Measurements from ENCODE around the gene DCDC1. TPM values are rescaled to one million over a fixed set of nuclear protein-coding genes. Genes with fewer than 3 reads are reported as not detected.

The DCDC1 gene
- total RNA-seq, 1 donor from 2014 or later: 0.11 TPM

GRCh38 chr11:30832831-30833230 lies 536.7 kb downstream of the DCDC1 start:
- DNase-seq (no peak), ATAC-seq (ENCODE audit: poor library complexity) (no peak)
- intact Hi-C loops (cut with DNase I): no loop called here

- no peak for DNase-seq
Observed at GRCh38 chr11:30830681-30831080, 538.9 kb downstream of the DCDC1 start.

GRCh38 chr11:30826911-30827310 lies 542.6 kb downstream of the DCDC1 start:
- intact Hi-C loops (cut with DNase I): no loop called here
- DNase-seq: no peak
- ATAC-seq (ENCODE audit: poor library complexity): no peak

More at GRCh38 chr11:30830681-30831080, 538.9 kb downstream of the DCDC1 start:
- no peak for ATAC-seq (ENCODE audit: poor library complexity)
- intact Hi-C loops (cut with DNase I): no loop called here

GRCh38 chr11:30825723-30826122 lies 543.8 kb downstream of the DCDC1 start:
- no peak for ATAC-seq (ENCODE audit: poor library complexity)
- intact Hi-C loops (cut with DNase I): no loop called here
- no peak for DNase-seq

GRCh38 chr11:30823119-30823518 lies 546.4 kb downstream of the DCDC1 start:
- no peak for ATAC-seq (ENCODE audit: poor library complexity)
- intact Hi-C loops (cut with DNase I): no loop called here
- DNase-seq: no peak

GRCh38 chr11:30821438-30821965 lies 548.0 kb downstream of the DCDC1 start:
- DNase-seq (no peak), ATAC-seq (ENCODE audit: poor library complexity) (no peak)
- intact Hi-C loops (cut with DNase I): no loop called here

GRCh38 chr11:30818721-30819120 lies 550.8 kb downstream of the DCDC1 start:
- ATAC-seq (ENCODE audit: poor library complexity): no peak
- intact Hi-C loops (cut with DNase I): no loop called here
- DNase-seq: no peak

GRCh38 chr11:30816959-30817880 lies 552.3 kb downstream of the DCDC1 start:
- DNase-seq (no peak), ATAC-seq (ENCODE audit: poor library complexity) (no peak)
- intact Hi-C loops (cut with DNase I): no loop called here

- ATAC-seq (ENCODE audit: poor library complexity) (no peak), DNase-seq (no peak)
- intact Hi-C loops (cut with DNase I): no loop called here
Observed at GRCh38 chr11:30815619-30816018, 553.9 kb downstream of the DCDC1 start.

- no peak for ATAC-seq (ENCODE audit: poor library complexity)
- intact Hi-C loops (cut with DNase I): no loop called here
- no peak for DNase-seq
Observed at GRCh38 chr11:30814737-30815136, 554.8 kb downstream of the DCDC1 start.

Other genes starting within 250 kb of the DCDC1 start
- 16.6 TPM for gene DNAJC24, start 121 bp upstream of the DCDC1 start, total RNA-seq
- gene IMMP1L, start 139.9 kb upstream of the DCDC1 start, total RNA-seq: 20.3 TPM
- 14.7 TPM for gene ELP4, start 140.0 kb upstream of the DCDC1 start, total RNA-seq